ENCODE results near the gene CA14.
"Not testable (repeated sequence)": the region's sequence is repeated elsewhere in the genome, so short reads cannot be mapped to it uniquely, and the experiment has no call there.

CA14 gene

GRCh38 chr1:150214099-150214756 lies 43.3 kb upstream of the CA14 start:
- not testable (repeated sequence) for H3K36me3 ChIP-seq (ENCODE audit: control insufficient read depth in 4 of 4, insufficient read depth in 4 of 4, low read length in 3 of 4); DNase-seq; H3K27me3 ChIP-seq (replicated peaks in 2 of 5; ENCODE audit: control insufficient read depth in 4 of 5, insufficient read depth in 5 of 5, low read length in 4 of 5); H3K9me3 ChIP-seq (ENCODE audit: control extremely low read depth in 1 of 5, control insufficient read depth in 4 of 5, insufficient read depth in 2 of 5, low read depth in 1 of 5, low read length in 4 of 5)
- WGBS (ENCODE audit: insufficient coverage), result 77% methylated on average over 4 of the region's 18 CpGs
- POLR2A ChIA-PET, result interaction anchor here (0.5 kb wide), 1 partner anchor 126 kb away, joined by 3 read pairs; no protein-coding TSS in a partner anchor
- CTCF ChIA-PET, result interaction anchor here (0.9 to 1.2 kb wide), 4 partner anchors 10 to 39 kb away, joined by 3 to 6 read pairs (median 4); no protein-coding TSS in a partner anchor
- peak overlapping the region in 1 of 2 experiments; percentile 84 for H3K27ac ChIP-seq (ENCODE audit: insufficient read depth in 1 of 2, low read depth in 1 of 2, low read length in 2 of 2, poor library complexity in 1 of 2, severe bottlenecking in 2 of 2)
- H3K4me3 ChIP-seq (ENCODE audit: control insufficient read depth in 1 of 7, extremely low read depth in 1 of 7, insufficient read depth in 4 of 7, low read depth in 2 of 7, low read length in 6 of 7), result peak overlapping the region in 6 of 7 experiments; percentile 62 to 91 (median 73)
- peaks cover 7 to 13% (median 8%) of the 10 kb centered on the region in 4 experiments for H3K4me1 ChIP-seq (ENCODE audit: control extremely low read depth in 1 of 4, control insufficient read depth in 4 of 4, insufficient read depth in 4 of 4, low read length in 3 of 4)

GRCh38 chr1:150215855-150216254 lies 41.7 kb upstream of the CA14 start:
- H3K27me3 ChIP-seq (replicated peaks in 2 of 5; ENCODE audit: control insufficient read depth in 4 of 5, insufficient read depth in 5 of 5, low read length in 4 of 5); DNase-seq; POLR2A ChIA-PET; H3K9me3 ChIP-seq (ENCODE audit: control extremely low read depth in 1 of 5, control insufficient read depth in 4 of 5, insufficient read depth in 2 of 5, low read depth in 1 of 5, low read length in 4 of 5); H3K36me3 ChIP-seq (ENCODE audit: control insufficient read depth in 4 of 4, insufficient read depth in 4 of 4, low read length in 3 of 4); H3K27ac ChIP-seq (ENCODE audit: insufficient read depth in 1 of 2, low read depth in 1 of 2, low read length in 2 of 2, poor library complexity in 1 of 2, severe bottlenecking in 2 of 2); H3K4me3 ChIP-seq (ENCODE audit: control insufficient read depth in 1 of 7, extremely low read depth in 1 of 7, insufficient read depth in 4 of 7, low read depth in 2 of 7, low read length in 6 of 7): not testable (repeated sequence)
- CTCF ChIA-PET, result interaction anchor here (0.6 kb wide), 1 partner anchor 9 kb away, joined by 4 read pairs; no protein-coding TSS in a partner anchor
- peaks cover 7 to 13% (median 8%) of the 10 kb centered on the region in 4 experiments for H3K4me1 ChIP-seq (ENCODE audit: control extremely low read depth in 1 of 4, control insufficient read depth in 4 of 4, insufficient read depth in 4 of 4, low read length in 3 of 4)
- WGBS (ENCODE audit: insufficient coverage), result 100% methylated on average over 2 of the region's 6 CpGs

- peak; percentile 40 to 76 (median 73) for DNase-seq
- Histone ChIP-seq H3K4me1 (ENCODE audit: control extremely low read depth in 1 of 4, control insufficient read depth in 4 of 4, insufficient read depth in 4 of 4, low read length in 3 of 4) (peaks cover 0 to 5% (median under 1%) of the 10 kb centered on the region in 4 experiments), H3K27ac (ENCODE audit: insufficient read depth in 1 of 2, low read depth in 1 of 2, low read length in 2 of 2, poor library complexity in 1 of 2, severe bottlenecking in 2 of 2) (no peak overlapping the region), H3K36me3 (ENCODE audit: control insufficient read depth in 4 of 4, insufficient read depth in 4 of 4, low read length in 3 of 4) (peaks cover 8 to 30% (median 19%) of the 10 kb centered on the region in 4 experiments), H3K27me3 (replicated peaks in 2 of 5; ENCODE audit: control insufficient read depth in 4 of 5, insufficient read depth in 5 of 5, low read length in 4 of 5) (no peaks in the 10 kb centered on the region), H3K9me3 (ENCODE audit: control extremely low read depth in 1 of 5, control insufficient read depth in 4 of 5, insufficient read depth in 2 of 5, low read depth in 1 of 5, low read length in 4 of 5) (no peaks in the 10 kb centered on the region), H3K4me3 (ENCODE audit: control insufficient read depth in 1 of 7, extremely low read depth in 1 of 7, insufficient read depth in 4 of 7, low read depth in 2 of 7, low read length in 6 of 7) (no peak overlapping the region)
- ChIA-PET CTCF (no interaction called here), POLR2A (no interaction called here)
- 100% methylated on average over 2 of the region's 2 CpGs for WGBS (ENCODE audit: insufficient coverage)
Observed at GRCh38 chr1:150221552-150221951, 36.0 kb upstream of the CA14 start.

- 100% methylated on average over 1 of the region's 1 CpG for WGBS (ENCODE audit: insufficient coverage)
Observed at GRCh38 chr1:150224983-150225382, 32.6 kb upstream of the CA14 start.

GRCh38 chr1:150225546-150225945 lies 32.0 kb upstream of the CA14 start:
- H3K36me3 ChIP-seq (ENCODE audit: control insufficient read depth in 4 of 4, insufficient read depth in 4 of 4, low read length in 3 of 4), result peaks cover 14 to 33% (median 22%) of the 10 kb centered on the region in 4 experiments

More at GRCh38 chr1:150224983-150225382, 32.6 kb upstream of the CA14 start:
- DNase-seq, result no peak
- H3K4me3 ChIP-seq (ENCODE audit: control insufficient read depth in 1 of 7, extremely low read depth in 1 of 7, insufficient read depth in 4 of 7, low read depth in 2 of 7, low read length in 6 of 7), result no peak overlapping the region
- no peaks in the 10 kb centered on the region for H3K9me3 ChIP-seq (ENCODE audit: control extremely low read depth in 1 of 5, control insufficient read depth in 4 of 5, insufficient read depth in 2 of 5, low read depth in 1 of 5, low read length in 4 of 5)
- peaks cover 0 to 5% (median under 1%) of the 10 kb centered on the region in 4 experiments for H3K4me1 ChIP-seq (ENCODE audit: control extremely low read depth in 1 of 4, control insufficient read depth in 4 of 4, insufficient read depth in 4 of 4, low read length in 3 of 4)
- ChIA-PET POLR2A (interaction anchor here (0.5 kb wide), 1 partner anchor 21 kb away, joined by 3 read pairs; no protein-coding TSS in a partner anchor), CTCF (interaction anchor here (0.6 to 2.1 kb wide), 8 partner anchors 9 to 1116 kb away, joined by 3 to 8 read pairs (median 4); no protein-coding TSS in a partner anchor)
- H3K27ac ChIP-seq (ENCODE audit: insufficient read depth in 1 of 2, low read depth in 1 of 2, low read length in 2 of 2, poor library complexity in 1 of 2, severe bottlenecking in 2 of 2), result no peak overlapping the region
- H3K27me3 ChIP-seq (replicated peaks in 2 of 5; ENCODE audit: control insufficient read depth in 4 of 5, insufficient read depth in 5 of 5, low read length in 4 of 5), result no peaks in the 10 kb centered on the region
- peaks cover 14 to 36% (median 23%) of the 10 kb centered on the region in 4 experiments for H3K36me3 ChIP-seq (ENCODE audit: control insufficient read depth in 4 of 4, insufficient read depth in 4 of 4, low read length in 3 of 4)

GRCh38 chr1:150226486-150226885 lies 31.1 kb upstream of the CA14 start:
- H3K27me3 ChIP-seq (replicated peaks in 2 of 5; ENCODE audit: control insufficient read depth in 4 of 5, insufficient read depth in 5 of 5, low read length in 4 of 5), result no peaks in the 10 kb centered on the region
- no peak overlapping the region for H3K27ac ChIP-seq (ENCODE audit: insufficient read depth in 1 of 2, low read depth in 1 of 2, low read length in 2 of 2, poor library complexity in 1 of 2, severe bottlenecking in 2 of 2)
- CTCF ChIA-PET, result interaction anchor here (1.5 kb wide), 1 partner anchor 13 kb away, joined by 3 read pairs; no protein-coding TSS in a partner anchor
- no peaks in the 10 kb centered on the region for H3K9me3 ChIP-seq (ENCODE audit: control extremely low read depth in 1 of 5, control insufficient read depth in 4 of 5, insufficient read depth in 2 of 5, low read depth in 1 of 5, low read length in 4 of 5)
- no peak for DNase-seq
- H3K4me1 ChIP-seq (ENCODE audit: control extremely low read depth in 1 of 4, control insufficient read depth in 4 of 4, insufficient read depth in 4 of 4, low read length in 3 of 4), result peaks cover 0 to 5% (median under 1%) of the 10 kb centered on the region in 4 experiments
- no CpG with 5 or more reads among the region's 2 CpGs for whole genome bisulfite sequencing (ENCODE audit: insufficient coverage)
- peaks cover 14 to 32% (median 22%) of the 10 kb centered on the region in 4 experiments for H3K36me3 ChIP-seq (ENCODE audit: control insufficient read depth in 4 of 4, insufficient read depth in 4 of 4, low read length in 3 of 4)
- POLR2A ChIA-PET, result no interaction called here
- H3K4me3 ChIP-seq (ENCODE audit: control insufficient read depth in 1 of 7, extremely low read depth in 1 of 7, insufficient read depth in 4 of 7, low read depth in 2 of 7, low read length in 6 of 7), result no peak overlapping the region

More at GRCh38 chr1:150225546-150225945, 32.0 kb upstream of the CA14 start:
- WGBS (ENCODE audit: insufficient coverage), result no CpG with 5 or more reads among the region's 1 CpG
- ChIA-PET POLR2A (no interaction called here), CTCF (interaction anchor here (0.7 to 2.1 kb wide), 6 partner anchors 8 to 39 kb away, joined by 3 to 8 read pairs (median 4); partner anchors contain the start of gene CA14)
- peak in 1 of 3 donors; percentile 13 for DNase-seq
- Histone ChIP-seq H3K27me3 (replicated peaks in 2 of 5; ENCODE audit: control insufficient read depth in 4 of 5, insufficient read depth in 5 of 5, low read length in 4 of 5) (no peaks in the 10 kb centered on the region), H3K4me1 (ENCODE audit: control extremely low read depth in 1 of 4, control insufficient read depth in 4 of 4, insufficient read depth in 4 of 4, low read length in 3 of 4) (peaks cover 0 to 5% (median under 1%) of the 10 kb centered on the region in 4 experiments), H3K4me3 (ENCODE audit: control insufficient read depth in 1 of 7, extremely low read depth in 1 of 7, insufficient read depth in 4 of 7, low read depth in 2 of 7, low read length in 6 of 7) (no peak overlapping the region), H3K27ac (ENCODE audit: insufficient read depth in 1 of 2, low read depth in 1 of 2, low read length in 2 of 2, poor library complexity in 1 of 2, severe bottlenecking in 2 of 2) (no peak overlapping the region), H3K9me3 (ENCODE audit: control extremely low read depth in 1 of 5, control insufficient read depth in 4 of 5, insufficient read depth in 2 of 5, low read depth in 1 of 5, low read length in 4 of 5) (no peaks in the 10 kb centered on the region)

- Histone ChIP-seq H3K9me3 (ENCODE audit: control extremely low read depth in 1 of 5, control insufficient read depth in 4 of 5, insufficient read depth in 2 of 5, low read depth in 1 of 5, low read length in 4 of 5) (no peaks in the 10 kb centered on the region), H3K4me3 (ENCODE audit: control insufficient read depth in 1 of 7, extremely low read depth in 1 of 7, insufficient read depth in 4 of 7, low read depth in 2 of 7, low read length in 6 of 7) (no peak overlapping the region), H3K27ac (ENCODE audit: insufficient read depth in 1 of 2, low read depth in 1 of 2, low read length in 2 of 2, poor library complexity in 1 of 2, severe bottlenecking in 2 of 2) (no peak overlapping the region), H3K27me3 (replicated peaks in 2 of 5; ENCODE audit: control insufficient read depth in 4 of 5, insufficient read depth in 5 of 5, low read length in 4 of 5) (no peaks in the 10 kb centered on the region), H3K4me1 (ENCODE audit: control extremely low read depth in 1 of 4, control insufficient read depth in 4 of 4, insufficient read depth in 4 of 4, low read length in 3 of 4) (peaks cover 0 to 5% (median under 1%) of the 10 kb centered on the region in 4 experiments), H3K36me3 (ENCODE audit: control insufficient read depth in 4 of 4, insufficient read depth in 4 of 4, low read length in 3 of 4) (peaks cover 14 to 32% (median 23%) of the 10 kb centered on the region in 4 experiments)
- ChIA-PET POLR2A (no interaction called here), CTCF (no interaction called here)
- DNase-seq, result no peak
Observed at GRCh38 chr1:150227228-150227627, 30.3 kb upstream of the CA14 start.
